MCF 10A (cell line): ENCODE measurements around the gene HCN4. TPM values are rescaled to one million over a fixed set of nuclear protein-coding genes. Genes with fewer than 3 reads are reported as not detected.

Experiments used
- BruUV-seq: library from RNA; stranded (reverse); fragments of 400-500 nt; replicated peaks from 2 replicates; lab custom pipeline; 2021; lab: Mats Ljungman, UMichigan
- CTCF ChIA-PET: fragments of 300-600 bp; sonication (Branson Sonifier 250); formaldehyde crosslinking; extraction: SDS; loops from one replicate; lab custom pipeline; 2021; ENCODE audit warnings: antibody characterized with exemption, inconsistent platforms; lab: Yijun Ruan, JAX
- POLR2A ChIA-PET: fragments of 300-600, 350-650 bp; sonication (Branson Sonifier 250); formaldehyde crosslinking; extraction: SDS; loops from one replicate; lab custom pipeline; 2020; ENCODE audit warnings: antibody characterized with exemption, inconsistent platforms; lab: Yijun Ruan, JAX
- DNase-seq: peaks from one replicate; pipeline ENCODE4 v3.0.0-alpha.2; 2018; ENCODE audit not compliant: unreplicated experiment
- H3K27ac Mint-ChIP-seq: one replicate; pipeline ENCODE4 v1.8.0; 2022; ENCODE audit warnings: mild to moderate bottlenecking, low read depth, mixed read lengths; ENCODE audit not compliant: unreplicated experiment
- H3K27me3 Mint-ChIP-seq: one replicate; pipeline ENCODE4 v1.8.0; 2022; ENCODE audit warnings: mixed read lengths; ENCODE audit not compliant: insufficient read depth, unreplicated experiment
- H3K36me3 Mint-ChIP-seq: one replicate; pipeline ENCODE4 v1.8.0; 2022; ENCODE audit warnings: mild to moderate bottlenecking, moderate library complexity, mixed read lengths; ENCODE audit not compliant: insufficient read depth, unreplicated experiment
- H3K4me1 Mint-ChIP-seq: one replicate; pipeline ENCODE4 v1.8.0; 2022; ENCODE audit warnings: mixed read lengths; ENCODE audit not compliant: insufficient read depth, unreplicated experiment
- H3K4me3 Mint-ChIP-seq: one replicate; pipeline ENCODE4 v1.8.0; 2022; ENCODE audit warnings: mild to moderate bottlenecking, moderate library complexity, mixed read lengths; ENCODE audit not compliant: unreplicated experiment
- H3K9me3 Mint-ChIP-seq: one replicate; pipeline ENCODE4 v1.8.0; 2022; ENCODE audit warnings: mixed read lengths; ENCODE audit not compliant: unreplicated experiment
- intact Hi-C: fragments of 100-400 bp; cut with micrococcal nuclease; formaldehyde crosslinking; loops from 2 replicates; pipeline ENCODE4 v1.14.1; 2022
- total RNA-seq: library from RNA; stranded (reverse); gene quantifications from 2 replicates; pipeline ENCODE4 v1.2.3, GENCODE V29; 2022
- TF ChIP-seq, protein P1 (sequence below): fragments of 200-600 bp; IDR thresholded peaks from one replicate; pipeline ENCODE4 v1.8.0; 2022; ENCODE audit warnings: antibody characterized with exemption, mild to moderate bottlenecking; ENCODE audit not compliant: unreplicated experiment

Gene HCN4
- total RNA-seq, 1 experiment from 2014 or later, result not detected

DNA sequence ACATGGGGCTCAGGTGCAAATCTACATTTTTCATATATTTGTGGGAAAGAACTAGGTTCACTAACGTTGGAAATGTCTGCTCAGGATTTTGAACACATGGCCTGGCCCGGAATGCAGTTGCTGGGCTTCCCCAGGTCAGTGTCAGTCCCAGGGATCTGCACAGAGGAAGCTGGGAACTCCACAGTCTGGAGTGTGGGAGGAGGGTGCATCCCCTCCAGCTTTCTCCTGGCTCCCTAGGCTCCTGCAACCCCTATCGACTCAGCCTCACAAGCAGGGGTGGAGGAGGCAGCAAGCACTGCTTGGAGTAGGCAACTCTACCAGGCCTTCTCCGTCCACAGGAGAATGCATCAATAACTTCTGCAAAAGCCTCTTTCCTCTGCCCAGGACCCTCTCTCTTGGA lies 30.1 kb upstream of the HCN4 start:
- no peak overlapping the region for H3K4me3 Mint-ChIP-seq
- no peak overlapping the region for H3K27ac Mint-ChIP-seq
- DNase-seq, result no peak
- POLR2A ChIA-PET, result no interaction called here
- TF ChIP-seq, protein P1, sequence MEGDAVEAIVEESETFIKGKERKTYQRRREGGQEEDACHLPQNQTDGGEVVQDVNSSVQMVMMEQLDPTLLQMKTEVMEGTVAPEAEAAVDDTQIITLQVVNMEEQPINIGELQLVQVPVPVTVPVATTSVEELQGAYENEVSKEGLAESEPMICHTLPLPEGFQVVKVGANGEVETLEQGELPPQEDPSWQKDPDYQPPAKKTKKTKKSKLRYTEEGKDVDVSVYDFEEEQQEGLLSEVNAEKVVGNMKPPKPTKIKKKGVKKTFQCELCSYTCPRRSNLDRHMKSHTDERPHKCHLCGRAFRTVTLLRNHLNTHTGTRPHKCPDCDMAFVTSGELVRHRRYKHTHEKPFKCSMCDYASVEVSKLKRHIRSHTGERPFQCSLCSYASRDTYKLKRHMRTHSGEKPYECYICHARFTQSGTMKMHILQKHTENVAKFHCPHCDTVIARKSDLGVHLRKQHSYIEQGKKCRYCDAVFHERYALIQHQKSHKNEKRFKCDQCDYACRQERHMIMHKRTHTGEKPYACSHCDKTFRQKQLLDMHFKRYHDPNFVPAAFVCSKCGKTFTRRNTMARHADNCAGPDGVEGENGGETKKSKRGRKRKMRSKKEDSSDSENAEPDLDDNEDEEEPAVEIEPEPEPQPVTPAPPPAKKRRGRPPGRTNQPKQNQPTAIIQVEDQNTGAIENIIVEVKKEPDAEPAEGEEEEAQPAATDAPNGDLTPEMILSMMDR, result no peak
- no peaks in the 10 kb centered on the region for H3K36me3 Mint-ChIP-seq
- no peaks in the 10 kb centered on the region for H3K9me3 Mint-ChIP-seq
- CTCF ChIA-PET, result no interaction called here
- H3K4me1 Mint-ChIP-seq, result no peaks in the 10 kb centered on the region
- intact Hi-C loops, result no loop called here
- H3K27me3 Mint-ChIP-seq, result peaks cover 25% of the 10 kb centered on the region
- BruUV-seq, result no TSS peak

GRCh38 chr15:73397461-73397860 lies 28.7 kb upstream of the HCN4 start:
- BruUV-seq, result no TSS peak

DNA sequence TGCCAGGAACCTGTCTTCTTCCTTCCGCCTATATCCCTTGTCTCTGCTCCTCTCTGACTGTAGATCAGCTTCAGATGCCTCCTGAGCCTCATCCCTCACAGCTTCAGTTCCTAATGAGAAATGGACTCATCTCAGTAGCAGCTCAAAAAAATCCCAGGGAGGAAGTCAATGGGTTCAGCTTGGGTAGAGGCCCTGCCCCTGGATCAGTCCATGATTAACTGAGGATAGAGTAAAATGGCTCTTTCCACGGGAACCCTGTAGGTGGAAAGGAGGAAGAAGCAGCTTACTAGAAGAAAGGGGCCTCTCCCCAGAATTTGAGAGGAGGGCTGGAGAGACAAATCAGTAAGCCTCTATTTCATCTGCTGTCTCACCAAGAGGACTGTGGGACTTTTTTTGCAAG lies 26.9 kb upstream of the HCN4 start:
- no peaks in the 10 kb centered on the region for H3K4me1 Mint-ChIP-seq
- intact Hi-C loops, result no loop called here
- ChIA-PET POLR2A (no interaction called here), CTCF (no interaction called here)
- TF ChIP-seq, protein P1, result no peak
- no peak overlapping the region for H3K27ac Mint-ChIP-seq
- H3K9me3 Mint-ChIP-seq, result no peaks in the 10 kb centered on the region
- BruUV-seq, result no TSS peak
- H3K4me3 Mint-ChIP-seq, result no peak overlapping the region
- no peaks in the 10 kb centered on the region for H3K36me3 Mint-ChIP-seq
- no peak for DNase-seq
- peaks cover 51% of the 10 kb centered on the region for H3K27me3 Mint-ChIP-seq

More at GRCh38 chr15:73397461-73397860, 28.7 kb upstream of the HCN4 start:
- no peaks in the 10 kb centered on the region for H3K9me3 Mint-ChIP-seq
- H3K27ac Mint-ChIP-seq, result no peak overlapping the region
- CTCF ChIA-PET, result no interaction called here
- TF ChIP-seq, protein P1, result no peak
- DNase-seq, result no peak
- peaks cover 36% of the 10 kb centered on the region for H3K27me3 Mint-ChIP-seq
- intact Hi-C loops, result no loop called here
- H3K4me1 Mint-ChIP-seq, result no peaks in the 10 kb centered on the region
- H3K36me3 Mint-ChIP-seq, result no peaks in the 10 kb centered on the region
- POLR2A ChIA-PET, result no interaction called here
- no peak overlapping the region for H3K4me3 Mint-ChIP-seq

DNA sequence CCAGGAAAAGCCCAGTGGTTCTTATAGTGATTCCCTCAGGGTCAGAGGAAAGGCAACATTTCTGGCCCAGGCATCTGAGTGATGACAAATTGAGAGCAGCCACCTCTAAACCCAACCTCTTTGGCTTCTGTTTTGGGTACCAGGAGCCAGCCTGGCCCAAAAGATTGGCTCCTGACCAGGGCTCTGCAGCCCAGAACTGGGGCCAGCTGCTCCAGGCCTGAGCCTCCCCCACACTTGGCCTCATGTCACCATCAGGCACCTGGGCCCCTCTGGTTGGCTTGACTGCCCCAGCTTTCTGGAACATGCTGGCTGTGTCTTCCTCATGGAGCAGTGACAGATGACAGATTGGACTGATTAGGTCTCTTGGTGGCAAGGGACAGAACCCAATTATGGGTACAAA lies 26.0 kb upstream of the HCN4 start:
- DNase-seq, result no peak
- H3K4me1 Mint-ChIP-seq, result no peaks in the 10 kb centered on the region
- no TSS peak for BruUV-seq
- H3K36me3 Mint-ChIP-seq, result no peaks in the 10 kb centered on the region
- intact Hi-C loops, result no loop called here
- peaks cover 51% of the 10 kb centered on the region for H3K27me3 Mint-ChIP-seq
- ChIA-PET POLR2A (no interaction called here), CTCF (interaction anchor here (1.0 kb wide), 1 partner anchor 154 kb away, joined by 3 read pairs; no protein-coding TSS in a partner anchor)
- no peaks in the 10 kb centered on the region for H3K9me3 Mint-ChIP-seq
- no peak overlapping the region for H3K27ac Mint-ChIP-seq
- TF ChIP-seq, protein P1, result no peak
- H3K4me3 Mint-ChIP-seq, result no peak overlapping the region
